Skeletal muscle tissue (tissue), 4 donors: Measurements from ENCODE around the gene MEGF6. TPM values are rescaled to one million over a fixed set of nuclear protein-coding genes. Genes with fewer than 3 reads are reported as not detected.

Experiments
- H3K27ac ChIP-seq: one replicate; pipeline ENCODE4 v1.7.0; 2013; ENCODE audit warnings: mild to moderate bottlenecking, low read depth, low read length, inconsistent platforms
- H3K27me3 ChIP-seq, 3 donors: one replicate each; pipeline ENCODE4 v1.7.0; 2013; ENCODE audit warnings: low read length in 3 of 3; ENCODE audit not compliant: control insufficient read depth in 3 of 3, insufficient read depth in 3 of 3
- H3K36me3 ChIP-seq, 3 donors: one replicate each; pipeline ENCODE4 v1.7.0; 2013; ENCODE audit warnings: low read length in 3 of 3; ENCODE audit not compliant: control insufficient read depth in 3 of 3, insufficient read depth in 3 of 3
- H3K4me1 ChIP-seq, 3 donors: one replicate each; pipeline ENCODE4 v1.7.0; 2013; ENCODE audit warnings: low read length in 3 of 3, mild to moderate bottlenecking in 3 of 3; ENCODE audit not compliant: control insufficient read depth in 3 of 3, insufficient read depth in 3 of 3
- H3K4me3 ChIP-seq, 3 donors: one replicate each; pipeline ENCODE4 v1.7.0; 2013; ENCODE audit warnings: low read length in 3 of 3
- H3K9ac ChIP-seq, 3 donors: one replicate each; pipeline ENCODE4 v1.7.0; 2013; ENCODE audit warnings: low read length in 3 of 3, mild to moderate bottlenecking in 3 of 3, moderate library complexity in 2 of 3, low read depth in 1 of 3
- H3K9me3 ChIP-seq, 3 donors: one replicate each; pipeline ENCODE4 v1.7.0; 2013; ENCODE audit warnings: low read length in 3 of 3; ENCODE audit not compliant: control insufficient read depth in 3 of 3
- total RNA-seq: library from RNA; depleted of rRNA; stranded (reverse); fragments of >200 nt; gene quantifications from one replicate; pipeline ENCODE4 v1.2.3, GENCODE V29; 2014
- donor health status: Osteomylitis.

MEGF6 gene
- total RNA-seq, 1 donor from 2014 or later = 10.4 TPM

GRCh38 chr1:3465091-3465934, 146.0 kb downstream of the MEGF6 start:
- no peaks in the 10 kb centered on the region for H3K27me3 ChIP-seq
- no peak overlapping the region for H3K9ac ChIP-seq
- H3K4me1 ChIP-seq = peaks cover 5 to 8% (median 6%) of the 10 kb centered on the region in 3 donors
- no peaks in the 10 kb centered on the region for H3K36me3 ChIP-seq
- no peak overlapping the region for H3K27ac ChIP-seq
- no peaks in the 10 kb centered on the region for H3K9me3 ChIP-seq
- no peak overlapping the region for H3K4me3 ChIP-seq

GRCh38 chr1:3464649-3465025, 146.7 kb downstream of the MEGF6 start:
- Histone ChIP-seq H3K27ac (no peak overlapping the region), H3K27me3 (no peaks in the 10 kb centered on the region), H3K9me3 (no peaks in the 10 kb centered on the region), H3K9ac (no peak overlapping the region), H3K36me3 (no peaks in the 10 kb centered on the region), H3K4me1 (peaks cover 12 to 14% (median 13%) of the 10 kb centered on the region in 3 donors), H3K4me3 (no peak overlapping the region)

- Histone ChIP-seq H3K4me1 (peaks cover 16 to 20% (median 19%) of the 10 kb centered on the region in 3 donors), H3K36me3 (no peaks in the 10 kb centered on the region), H3K9ac (no peak overlapping the region), H3K27ac (no peak overlapping the region), H3K9me3 (no peaks in the 10 kb centered on the region), H3K4me3 (no peak overlapping the region), H3K27me3 (no peaks in the 10 kb centered on the region)
Measured at GRCh38 chr1:3463891-3464648, 147.2 kb downstream of the MEGF6 start.

- no peak overlapping the region for H3K9ac ChIP-seq
- H3K4me1 ChIP-seq = peaks cover 22 to 26% (median 25%) of the 10 kb centered on the region in 3 donors
- no peak overlapping the region for H3K4me3 ChIP-seq
- H3K36me3 ChIP-seq = no peaks in the 10 kb centered on the region
- no peaks in the 10 kb centered on the region for H3K9me3 ChIP-seq
- H3K27me3 ChIP-seq = no peaks in the 10 kb centered on the region
- no peak overlapping the region for H3K27ac ChIP-seq
Measured at GRCh38 chr1:3463408-3463863, 147.9 kb downstream of the MEGF6 start.

GRCh38 chr1:3463013-3463385, 148.3 kb downstream of the MEGF6 start:
- Histone ChIP-seq H3K4me1 (peaks cover 27 to 31% (median 29%) of the 10 kb centered on the region in 3 donors), H3K27ac (no peak overlapping the region), H3K27me3 (no peaks in the 10 kb centered on the region), H3K36me3 (no peaks in the 10 kb centered on the region), H3K9me3 (no peaks in the 10 kb centered on the region), H3K9ac (no peak overlapping the region), H3K4me3 (no peak overlapping the region)

GRCh38 chr1:3462356-3463012, 148.8 kb downstream of the MEGF6 start:
- H3K36me3 ChIP-seq = no peaks in the 10 kb centered on the region
- H3K4me1 ChIP-seq = peaks cover 32 to 36% (median 34%) of the 10 kb centered on the region in 3 donors
- no peak overlapping the region for H3K9ac ChIP-seq
- H3K27ac ChIP-seq = no peak overlapping the region
- no peaks in the 10 kb centered on the region for H3K27me3 ChIP-seq
- no peak overlapping the region for H3K4me3 ChIP-seq
- no peaks in the 10 kb centered on the region for H3K9me3 ChIP-seq

GRCh38 chr1:3461934-3462275, 149.4 kb downstream of the MEGF6 start:
- H3K27ac ChIP-seq = no peak overlapping the region
- H3K4me1 ChIP-seq = peaks cover 37 to 40% (median 38%) of the 10 kb centered on the region in 3 donors
- no peak overlapping the region for H3K4me3 ChIP-seq
- no peaks in the 10 kb centered on the region for H3K36me3 ChIP-seq
- no peak overlapping the region for H3K9ac ChIP-seq
- no peaks in the 10 kb centered on the region for H3K9me3 ChIP-seq
- H3K27me3 ChIP-seq = no peaks in the 10 kb centered on the region

- Histone ChIP-seq H3K27ac (no peak overlapping the region), H3K9ac (no peak overlapping the region), H3K36me3 (no peaks in the 10 kb centered on the region), H3K4me1 (peaks cover 37 to 42% (median 42%) of the 10 kb centered on the region in 3 donors), H3K9me3 (no peaks in the 10 kb centered on the region), H3K4me3 (no peak overlapping the region), H3K27me3 (no peaks in the 10 kb centered on the region)
Measured at GRCh38 chr1:3461238-3461933, 149.9 kb downstream of the MEGF6 start.

GRCh38 chr1:3460672-3461131, 150.6 kb downstream of the MEGF6 start:
- H3K4me1 ChIP-seq = peaks cover 37 to 42% (median 42%) of the 10 kb centered on the region in 3 donors

More at GRCh38 chr1:3460672-3461131, 150.6 kb downstream of the MEGF6 start:
- Histone ChIP-seq H3K36me3 (no peaks in the 10 kb centered on the region), H3K27me3 (peaks cover 0 to 2% (median 0%) of the 10 kb centered on the region in 3 donors), H3K4me3 (no peak overlapping the region), H3K27ac (peak overlapping the region; percentile 51), H3K9ac (peak overlapping the region in 1 of 3 donors; percentile 63), H3K9me3 (no peaks in the 10 kb centered on the region)
